ENCODE data around the gene ACTN3.

The ACTN3 gene

GRCh38 chr11:66568124-66568916, 21.6 kb downstream of the ACTN3 start, which contains the start of gene CTSF:
Gene CTSF (minus strand): TSS chr11:66568606. CDS start chr11:66568486, 120 bp downstream.
- H3K4me3 ChIP-seq (ENCODE audit: low read depth, low read length, poor library complexity, severe bottlenecking) = peak within 1 kb of the TSS; percentile 62

GRCh38 chr11:66569076-66569475, 22.4 kb downstream of the ACTN3 start:
- no peaks in the 10 kb centered on the region for H3K36me3 ChIP-seq (ENCODE audit: insufficient read depth, low read length)
- TF ChIP-seq EZH2 (IDR thresholded peaks at IDR 0.05; ENCODE audit: borderline replicate concordance, low read length) (no peak), CTCF (IDR thresholded peaks at IDR 0.05; ENCODE audit: low read length) (no peak)
- peaks cover 11% of the 10 kb centered on the region; the same call in 1 of the 2 replicates for H3K27me3 ChIP-seq (ENCODE audit: insufficient read depth, low read length)
- H3K27ac ChIP-seq (ENCODE audit: low read depth, low read length, poor library complexity, severe bottlenecking) = no peak overlapping the region
- no peaks in the 10 kb centered on the region for H4K20me1 ChIP-seq (ENCODE audit: insufficient read depth, low read length)
- no peaks in the 10 kb centered on the region for H3F3A ChIP-seq (ENCODE audit: insufficient read depth, low read length)
- H3K9me2 ChIP-seq (ENCODE audit: low read depth, low read length) = no peaks in the 10 kb centered on the region
- H2AFZ ChIP-seq (ENCODE audit: low read length) = no peak overlapping the region
- peaks cover 10% of the 10 kb centered on the region for H3K4me1 ChIP-seq (ENCODE audit: insufficient read depth, low read length, severe bottlenecking)
- no peak overlapping the region for H3K4me3 ChIP-seq (ENCODE audit: low read depth, low read length, poor library complexity, severe bottlenecking)
- no peak overlapping the region for H3K9ac ChIP-seq (ENCODE audit: low read length)
- no peaks in the 10 kb centered on the region for H3K9me3 ChIP-seq (ENCODE audit: low read length)
- H3K79me2 ChIP-seq (ENCODE audit: insufficient read depth, low read length) = no peaks in the 10 kb centered on the region
- H3K4me2 ChIP-seq (ENCODE audit: low read length) = no peak overlapping the region

More at GRCh38 chr11:66568124-66568916, 21.6 kb downstream of the ACTN3 start, which contains the start of gene CTSF:
- H2AFZ ChIP-seq (ENCODE audit: low read length) = no peak within 1 kb of the TSS; the same call in 1 of the 2 replicates
- H3K4me1 ChIP-seq (ENCODE audit: insufficient read depth, low read length, severe bottlenecking) = peaks cover 10% of the 10 kb centered on the region
- no peaks in the 10 kb centered on the region for H3K79me2 ChIP-seq (ENCODE audit: insufficient read depth, low read length)
- TF ChIP-seq CTCF (IDR thresholded peaks at IDR 0.05; ENCODE audit: low read length) (no peak), EZH2 (IDR thresholded peaks at IDR 0.05; ENCODE audit: borderline replicate concordance, low read length) (no peak)
- H3K9ac ChIP-seq (ENCODE audit: low read length) = peak within 1 kb of the TSS; percentile 45; the same call in 1 of the 2 replicates
- H3K27me3 ChIP-seq (ENCODE audit: insufficient read depth, low read length) = peaks cover 11% of the 10 kb centered on the region; the same call in 1 of the 2 replicates
- peak within 1 kb of the TSS; percentile 79 for H3K4me2 ChIP-seq (ENCODE audit: low read length)
- H4K20me1 ChIP-seq (ENCODE audit: insufficient read depth, low read length) = no peaks in the 10 kb centered on the region
- H3K9me3 ChIP-seq (ENCODE audit: low read length) = no peaks in the 10 kb centered on the region
- H3K9me2 ChIP-seq (ENCODE audit: low read depth, low read length) = no peaks in the 10 kb centered on the region
- no peaks in the 10 kb centered on the region for H3K36me3 ChIP-seq (ENCODE audit: insufficient read depth, low read length)
- H3F3A ChIP-seq (ENCODE audit: insufficient read depth, low read length) = no peaks in the 10 kb centered on the region
- H3K27ac ChIP-seq (ENCODE audit: low read depth, low read length, poor library complexity, severe bottlenecking) = no peak within 1 kb of the TSS

GRCh38 chr11:66570079-66570849, 23.6 kb downstream of the ACTN3 start:
- no peaks in the 10 kb centered on the region for H3K9me3 ChIP-seq (ENCODE audit: low read length)
- no peaks in the 10 kb centered on the region for H3K9me2 ChIP-seq (ENCODE audit: low read depth, low read length)
- H3K4me2 ChIP-seq (ENCODE audit: low read length) = no peak overlapping the region
- no peak overlapping the region for H3K27ac ChIP-seq (ENCODE audit: low read depth, low read length, poor library complexity, severe bottlenecking)
- H3K9ac ChIP-seq (ENCODE audit: low read length) = no peak overlapping the region
- no peaks in the 10 kb centered on the region for H3K36me3 ChIP-seq (ENCODE audit: insufficient read depth, low read length)
- peaks cover 10% of the 10 kb centered on the region for H3K4me1 ChIP-seq (ENCODE audit: insufficient read depth, low read length, severe bottlenecking)
- no peaks in the 10 kb centered on the region for H3K79me2 ChIP-seq (ENCODE audit: insufficient read depth, low read length)
- TF ChIP-seq EZH2 (IDR thresholded peaks at IDR 0.05; ENCODE audit: borderline replicate concordance, low read length) = no peak
- no peak for TF ChIP-seq CTCF (IDR thresholded peaks at IDR 0.05; ENCODE audit: low read length)
- H3F3A ChIP-seq (ENCODE audit: insufficient read depth, low read length) = no peaks in the 10 kb centered on the region
- H2AFZ ChIP-seq (ENCODE audit: low read length) = no peak overlapping the region
- no peak overlapping the region for H3K4me3 ChIP-seq (ENCODE audit: low read depth, low read length, poor library complexity, severe bottlenecking)
- no peaks in the 10 kb centered on the region for H4K20me1 ChIP-seq (ENCODE audit: insufficient read depth, low read length)
- H3K27me3 ChIP-seq (ENCODE audit: insufficient read depth, low read length) = 0 out of 2 replicates have a peak, but pooled peaks cover 11% of the 10 kb centered on the region

All from OCI-LY1 (cell line).